ENCODE measurements around the gene RCCD1.
"Not testable (repeated sequence)": the region's sequence is repeated elsewhere in the genome, so short reads cannot be mapped to it uniquely, and the experiment has no call there.

RCCD1 gene

GRCh38 chr15:90954712-90955623 lies at the start of gene RCCD1:
Gene RCCD1 (plus strand): TSS chr15:90954884. CDS start chr15:90956735, 1,851 bp downstream.
- DNase-seq (ENCODE audit: low read depth) = peak; percentile 65

DNA sequence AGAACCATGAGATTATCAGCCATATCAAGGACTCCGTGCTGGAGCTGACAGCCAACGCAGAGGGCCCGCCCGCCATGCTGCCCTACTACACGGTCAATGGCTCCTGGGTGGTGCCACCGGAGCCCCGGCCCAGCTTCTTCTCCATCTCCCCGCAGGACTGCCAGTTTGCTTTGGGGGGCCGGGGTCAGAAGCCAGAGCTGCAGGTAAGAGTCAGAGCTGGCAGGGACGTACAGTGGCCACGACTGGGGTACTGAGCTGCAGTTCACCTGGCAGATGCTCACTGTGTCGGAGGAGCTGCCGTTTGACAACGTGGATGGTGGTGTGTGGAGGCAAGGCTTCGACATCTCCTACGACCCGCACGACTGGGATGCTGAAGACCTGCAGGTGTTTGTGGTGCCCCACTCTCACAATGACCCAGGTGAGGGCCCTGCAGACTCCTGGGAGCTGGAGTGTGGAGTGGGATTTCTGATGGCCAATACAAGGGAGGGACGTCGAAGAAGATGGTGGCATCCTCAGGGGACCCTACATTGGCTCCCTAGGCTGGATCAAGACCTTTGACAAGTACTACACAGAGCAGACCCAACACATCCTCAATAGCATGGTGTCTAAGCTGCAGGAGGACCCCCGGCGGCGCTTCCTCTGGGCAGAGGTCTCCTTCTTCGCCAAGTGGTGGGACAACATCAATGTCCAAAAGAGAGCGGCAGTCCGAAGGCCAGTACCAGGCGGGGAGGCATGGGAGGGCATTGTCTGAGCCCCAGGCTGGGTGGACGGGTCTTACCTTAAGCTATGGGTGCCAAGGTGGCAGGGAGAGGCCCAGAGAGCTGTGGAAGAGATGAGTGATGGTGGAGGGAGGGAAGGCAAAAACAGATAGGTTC lies 49.1 kb upstream of the RCCD1 start:
- no peak for DNase-seq (ENCODE audit: low read depth)

- DNase-seq (ENCODE audit: low read depth) = no peak
Observed at GRCh38 chr15:90906181-90906849, 48.4 kb upstream of the RCCD1 start.

- DNase-seq (ENCODE audit: low read depth) = no peak
Observed at GRCh38 chr15:90907051-90907660, 47.5 kb upstream of the RCCD1 start.

DNA sequence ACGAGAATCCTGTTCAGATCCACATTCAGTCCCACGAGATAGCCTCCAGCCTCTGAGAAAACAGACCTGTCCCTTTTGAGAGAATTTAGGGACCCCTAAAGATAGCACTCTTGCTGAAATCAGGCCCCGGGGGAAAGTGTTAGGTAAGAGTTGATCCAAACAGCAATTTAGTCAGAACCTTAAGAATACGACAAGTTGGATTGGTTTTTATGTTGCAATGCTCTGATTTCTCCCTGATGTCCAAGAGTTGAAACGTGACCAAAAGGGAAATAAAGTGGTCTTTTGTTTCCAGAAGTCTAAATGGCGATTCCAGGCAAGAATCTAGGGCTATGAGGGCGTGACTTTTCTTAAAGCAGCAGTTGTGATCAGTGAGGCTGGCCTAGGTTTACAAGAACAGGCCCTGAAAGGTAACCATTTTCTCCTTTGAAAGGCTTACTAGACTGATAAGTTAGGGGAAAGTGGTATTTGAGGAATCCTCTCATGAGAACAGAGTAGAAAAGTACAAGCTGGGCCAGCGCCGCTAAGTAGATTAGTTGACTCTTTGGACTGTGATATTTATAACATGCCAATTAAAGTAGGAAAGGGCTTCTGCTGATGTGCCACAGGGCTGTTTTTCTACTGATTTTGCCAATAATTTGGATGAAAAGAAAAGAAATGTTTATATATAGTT lies 46.7 kb upstream of the RCCD1 start:
- DNase-seq (ENCODE audit: low read depth) = no peak

- not testable (repeated sequence) for DNase-seq (ENCODE audit: low read depth)
Observed at GRCh38 chr15:90909449-90909848, 45.2 kb upstream of the RCCD1 start.

DNA sequence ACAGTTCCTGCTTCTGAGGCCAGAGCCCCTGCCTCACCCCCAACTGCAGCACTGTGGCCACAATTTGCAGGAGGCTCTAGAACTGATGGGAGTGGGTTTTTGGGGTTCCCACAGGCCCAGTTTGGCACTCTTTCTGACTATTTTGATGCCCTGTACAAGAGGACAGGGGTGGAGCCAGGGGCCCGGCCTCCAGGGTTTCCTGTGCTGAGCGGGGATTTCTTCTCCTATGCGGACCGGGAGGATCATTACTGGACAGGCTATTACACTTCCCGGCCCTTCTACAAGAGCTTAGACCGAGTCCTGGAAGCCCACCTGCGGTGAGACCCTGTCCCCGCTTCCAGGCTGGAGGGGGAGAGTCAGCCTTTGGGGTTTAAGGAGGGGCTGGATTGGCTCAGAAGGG lies 44.7 kb upstream of the RCCD1 start:
- no peak for DNase-seq (ENCODE audit: low read depth)

- DNase-seq (ENCODE audit: low read depth) = no peak
Observed at GRCh38 chr15:90910441-90911301, 44.0 kb upstream of the RCCD1 start.

GRCh38 chr15:90911302-90911623 lies 43.4 kb upstream of the RCCD1 start:
- DNase-seq (ENCODE audit: low read depth) = no peak

DNA sequence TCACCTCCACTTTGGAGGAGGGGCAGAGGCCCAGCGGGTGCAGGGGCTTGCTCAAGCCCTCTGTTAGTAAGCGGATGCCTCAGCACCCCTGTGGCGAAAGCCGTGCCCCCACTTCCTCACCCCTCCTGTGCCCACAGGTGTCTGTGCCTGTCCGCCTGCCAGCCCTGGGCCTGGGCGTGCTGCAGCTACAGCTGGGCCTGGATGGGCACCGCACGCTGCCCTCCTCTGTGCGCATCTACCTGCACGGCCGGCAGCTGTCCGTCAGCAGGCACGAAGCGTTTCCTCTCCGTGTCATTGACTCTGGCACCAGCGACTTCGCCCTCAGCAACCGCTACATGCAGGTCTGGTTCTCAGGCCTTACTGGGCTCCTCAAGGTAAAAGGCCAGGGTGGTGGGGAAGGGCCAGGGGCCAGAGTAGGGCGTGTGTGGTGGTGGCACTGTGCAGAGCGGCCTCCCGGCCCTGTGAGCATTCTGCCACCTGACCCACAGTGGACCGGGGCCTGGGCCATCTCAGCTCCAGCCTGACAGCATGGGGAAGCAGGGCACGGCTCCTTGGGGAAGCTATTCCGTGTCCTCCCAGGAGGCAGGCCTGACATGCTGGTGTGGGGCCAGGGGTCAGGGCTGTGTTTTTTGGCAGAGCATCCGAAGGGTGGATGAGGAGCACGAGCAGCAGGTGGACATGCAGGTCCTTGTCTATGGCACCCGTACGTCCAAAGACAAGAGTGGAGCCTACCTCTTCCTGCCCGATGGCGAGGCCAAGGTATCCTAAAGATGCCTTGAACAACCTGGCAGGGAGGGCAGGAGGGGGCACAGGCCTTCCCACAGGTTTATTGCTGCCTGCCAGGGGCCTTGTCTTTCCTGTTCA lies 42.5 kb upstream of the RCCD1 start:
- no peak for DNase-seq (ENCODE audit: low read depth)

GRCh38 chr15:90912770-90913075 lies 42.0 kb upstream of the RCCD1 start:
- DNase-seq (ENCODE audit: low read depth) = no peak

GRCh38 chr15:90913398-90913944 lies 41.2 kb upstream of the RCCD1 start:
- no peak for DNase-seq (ENCODE audit: low read depth)

GRCh38 chr15:90914305-90915080 lies 40.2 kb upstream of the RCCD1 start:
- DNase-seq (ENCODE audit: low read depth) = no peak

DNA sequence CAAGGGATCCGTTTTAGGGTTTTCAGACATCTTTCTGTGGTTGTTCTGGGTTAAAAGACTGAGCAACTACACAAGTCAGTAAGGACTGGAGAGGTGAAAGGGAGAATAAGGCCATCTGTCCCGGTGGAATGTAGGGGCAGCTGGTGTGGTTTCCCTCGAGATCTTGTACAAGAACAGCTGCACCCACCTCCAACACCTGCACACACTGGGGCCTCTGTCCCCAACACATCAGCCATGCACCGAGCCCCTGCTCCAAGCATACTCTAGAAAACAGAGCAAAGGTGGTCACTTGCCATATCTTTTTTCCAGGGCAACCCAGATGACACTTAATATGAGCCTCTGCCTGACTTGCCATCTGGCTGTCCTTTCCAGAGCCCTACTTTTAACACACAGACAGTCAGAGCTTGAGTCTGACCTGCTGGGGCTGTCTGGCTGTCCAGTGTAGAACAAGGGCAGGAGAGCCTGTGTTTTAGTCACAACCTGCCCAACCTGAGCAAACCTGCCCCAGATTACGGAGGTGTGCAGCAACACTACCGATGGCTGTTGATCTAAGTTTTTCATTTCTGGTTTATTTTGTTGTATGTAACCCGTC lies 39.4 kb upstream of the RCCD1 start:
- DNase-seq (ENCODE audit: low read depth) = no peak

DNA sequence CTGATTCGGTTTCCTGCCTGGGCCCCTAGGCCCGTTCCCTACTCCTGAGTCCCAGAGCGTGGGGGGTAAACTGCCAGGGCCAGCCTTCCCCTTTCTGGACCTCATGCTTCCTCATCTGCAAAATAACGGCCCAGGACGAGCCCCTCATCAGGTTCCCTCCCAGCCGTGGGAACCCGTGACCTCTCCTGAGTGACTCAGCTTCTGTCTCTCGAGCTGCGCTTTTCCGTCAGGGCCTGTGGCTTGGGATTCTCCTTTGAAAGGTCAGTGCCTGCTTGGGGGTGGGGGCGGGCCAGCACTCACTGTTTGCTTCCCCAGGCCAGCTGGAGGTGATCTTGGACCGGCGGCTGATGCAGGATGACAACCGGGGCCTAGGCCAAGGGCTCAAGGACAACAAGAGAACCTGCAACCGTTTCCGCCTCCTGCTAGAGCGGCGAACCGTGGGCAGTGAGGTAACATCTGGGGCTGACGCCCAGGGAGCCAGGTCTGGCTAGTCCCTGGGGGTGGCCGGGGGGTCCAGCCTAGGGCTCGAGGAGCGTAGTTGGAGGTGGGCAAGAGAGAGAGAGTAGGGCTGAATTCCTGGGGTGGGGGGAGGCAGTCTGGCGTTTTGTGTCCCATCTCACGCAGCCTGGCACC lies 38.8 kb upstream of the RCCD1 start:
- DNase-seq (ENCODE audit: low read depth) = no peak

DNA sequence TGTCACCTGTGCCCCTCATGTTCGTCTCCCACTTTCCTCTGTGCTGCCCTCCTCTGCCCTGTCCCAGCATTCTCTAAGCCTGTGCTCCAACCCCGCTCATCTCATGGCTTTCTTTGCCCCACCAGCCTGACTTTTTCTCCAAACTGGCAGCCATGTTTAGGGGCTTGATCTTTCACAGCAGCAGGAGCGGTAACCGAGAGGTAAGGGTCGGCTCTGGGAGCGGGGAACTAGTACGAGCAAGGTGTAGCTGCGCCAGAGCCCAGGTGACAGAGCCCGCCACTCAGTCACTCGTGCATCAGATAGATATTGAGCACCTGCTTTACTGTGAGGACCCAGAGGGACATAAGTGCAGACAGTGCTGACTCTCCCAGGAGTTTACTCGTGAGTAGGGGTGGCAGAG lies 38.2 kb upstream of the RCCD1 start:
- DNase-seq (ENCODE audit: low read depth) = no peak

- no peak for DNase-seq (ENCODE audit: low read depth)
Observed at GRCh38 chr15:90917569-90917968, 37.1 kb upstream of the RCCD1 start.

All from stimulated activated CD8-positive, alpha-beta memory T cell treated with anti-CD3 and anti-CD28 coated beads, Interleukin-15, amount 100 ng/mL, for 24 hours (primary cell).